PC-9 (cell line): Measurements from ENCODE around the gene SLC4A4. TPM values are rescaled to one million over a fixed set of nuclear protein-coding genes. Genes with fewer than 3 reads are reported as not detected.

Experiments
- BruUV-seq: library from RNA; stranded (reverse); fragments of 400-500 nt; replicated peaks from 2 replicates; lab custom pipeline; 2021; lab: Mats Ljungman, UMichigan
- CTCF ChIA-PET: fragments of 300-600 bp; sonication (Branson Sonifier 250); formaldehyde crosslinking; loops from one replicate; lab custom pipeline; 2022; ENCODE audit warnings: antibody characterized with exemption; lab: Charles Lee
- POLR2A ChIA-PET: fragments of 300-600 bp; sonication (Branson Sonifier 250); formaldehyde crosslinking; loops from one replicate; lab custom pipeline; 2022; ENCODE audit warnings: antibody characterized with exemption; ENCODE audit not compliant: unreplicated experiment; lab: Charles Lee
- DNase-seq, 2 experiments: peaks; one replicate each; pipeline versions ENCODE4 v3.0.0 to v3.0.0-alpha.2; 2015 to 2022; ENCODE audit warnings: mixed read lengths in 1 of 2
- H2AFZ ChIP-seq: fragments of 200-600 bp; sonication (generic); 2 replicates; pipeline ENCODE4 v1.8.1; 2017; ENCODE audit warnings: antibody characterized with exemption
- H3F3A ChIP-seq: fragments of 200-600 bp; sonication (generic); 2 replicates; pipeline ENCODE4 v1.8.1; 2017; ENCODE audit warnings: antibody characterized with exemption, mild to moderate bottlenecking, low read depth; ENCODE audit not compliant: insufficient read depth
- H3K27ac ChIP-seq: fragments of 200-600 bp; sonication (generic); 2 replicates; pipeline ENCODE4 v1.6.1; 2016; ENCODE audit warnings: mixed run types
- H3K27me3 ChIP-seq: fragments of 200-600 bp; sonication (generic); 2 replicates; pipeline ENCODE4 v1.6.1; 2016; ENCODE audit warnings: low read depth, mixed run types; ENCODE audit not compliant: insufficient read depth
- H3K36me3 ChIP-seq: fragments of 200-600 bp; sonication (generic); 2 replicates; pipeline ENCODE4 v1.6.1; 2016; ENCODE audit warnings: low read depth, mixed run types
- H3K4me1 ChIP-seq: fragments of 200-600 bp; sonication (generic); replicated peaks from 2 replicates; pipeline ENCODE4 v1.6.1; 2016; ENCODE audit warnings: mixed run types; ENCODE audit not compliant: insufficient read depth
- H3K4me2 ChIP-seq: fragments of 200-600 bp; sonication (generic); 2 replicates; pipeline ENCODE4 v1.6.1; 2017; ENCODE audit warnings: mixed run types
- H3K4me3 ChIP-seq: fragments of 200-600 bp; sonication (generic); 2 replicates; pipeline ENCODE4 v1.6.1; 2016; ENCODE audit warnings: mixed run types
- H3K79me2 ChIP-seq: fragments of 200-600 bp; sonication (generic); 2 replicates; pipeline ENCODE4 v1.6.1; 2017; ENCODE audit warnings: low read depth, mixed run types
- H3K9me2 ChIP-seq: fragments of 200-600 bp; sonication (generic); 2 replicates; pipeline ENCODE4 v1.8.1; 2017; ENCODE audit warnings: mild to moderate bottlenecking; ENCODE audit not compliant: insufficient read depth
- H3K9me3 ChIP-seq: fragments of 200-600 bp; sonication (generic); 2 replicates; pipeline ENCODE4 v1.8.1; 2016; ENCODE audit warnings: low read depth; ENCODE audit not compliant: insufficient read depth
- H4K20me1 ChIP-seq: fragments of 200-600 bp; sonication (generic); 2 replicates; pipeline ENCODE4 v1.8.1; 2017; ENCODE audit not compliant: insufficient read depth
- EZH2 ChIP-seq: fragments of 200-600 bp; sonication (generic); IDR thresholded peaks from 2 replicates; pipeline ENCODE4 v1.8.0; 2017; ENCODE audit warnings: antibody characterized with exemption, low read depth
- intact Hi-C: fragments of 100-400 bp; cut with micrococcal nuclease; formaldehyde crosslinking; loops from one replicate; pipeline ENCODE4 v1.10.0; 2022; ENCODE audit not compliant: unreplicated experiment
- total RNA-seq: library from RNA; stranded (reverse); gene quantifications from 2 replicates; pipeline ENCODE4 v1.2.3, GENCODE V29; 2021
- TF ChIP-seq, protein P1 (sequence below): fragments of 200-600 bp; sonication (generic); conservative IDR thresholded peaks from 2 replicates; pipeline ENCODE4 v1.6.1; 2017; ENCODE audit warnings: mixed run types, antibody characterized with exemption, mild to moderate bottlenecking, moderate library complexity

The SLC4A4 gene
- total RNA-seq, 1 experiment from 2014 or later: 0.44 TPM

DNA sequence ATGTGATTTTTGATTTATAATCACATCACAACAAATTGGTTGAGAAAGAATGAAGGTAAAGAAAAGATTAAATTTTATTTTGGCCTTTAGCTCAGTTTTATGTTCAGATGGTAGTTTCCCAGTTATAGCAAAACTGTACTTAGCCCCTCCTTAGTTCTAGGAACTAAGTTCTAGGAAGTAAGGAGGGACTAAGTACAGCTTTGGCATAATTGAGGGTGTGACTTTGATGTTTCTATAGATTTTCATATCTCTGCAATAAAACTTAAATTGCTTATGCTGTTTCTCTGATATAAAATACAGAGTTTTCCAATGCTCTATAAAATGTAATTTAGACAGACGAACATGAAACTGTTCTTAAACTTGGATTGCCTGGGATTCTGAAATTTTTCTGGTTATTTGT is 46.6 kb upstream of the SLC4A4 start:
- H3K4me2 ChIP-seq: no peak overlapping the region
- no peaks in the 10 kb centered on the region for H3K36me3 ChIP-seq
- no peaks in the 10 kb centered on the region for H4K20me1 ChIP-seq
- TF ChIP-seq EZH2: no peak
- TF ChIP-seq, protein P1, sequence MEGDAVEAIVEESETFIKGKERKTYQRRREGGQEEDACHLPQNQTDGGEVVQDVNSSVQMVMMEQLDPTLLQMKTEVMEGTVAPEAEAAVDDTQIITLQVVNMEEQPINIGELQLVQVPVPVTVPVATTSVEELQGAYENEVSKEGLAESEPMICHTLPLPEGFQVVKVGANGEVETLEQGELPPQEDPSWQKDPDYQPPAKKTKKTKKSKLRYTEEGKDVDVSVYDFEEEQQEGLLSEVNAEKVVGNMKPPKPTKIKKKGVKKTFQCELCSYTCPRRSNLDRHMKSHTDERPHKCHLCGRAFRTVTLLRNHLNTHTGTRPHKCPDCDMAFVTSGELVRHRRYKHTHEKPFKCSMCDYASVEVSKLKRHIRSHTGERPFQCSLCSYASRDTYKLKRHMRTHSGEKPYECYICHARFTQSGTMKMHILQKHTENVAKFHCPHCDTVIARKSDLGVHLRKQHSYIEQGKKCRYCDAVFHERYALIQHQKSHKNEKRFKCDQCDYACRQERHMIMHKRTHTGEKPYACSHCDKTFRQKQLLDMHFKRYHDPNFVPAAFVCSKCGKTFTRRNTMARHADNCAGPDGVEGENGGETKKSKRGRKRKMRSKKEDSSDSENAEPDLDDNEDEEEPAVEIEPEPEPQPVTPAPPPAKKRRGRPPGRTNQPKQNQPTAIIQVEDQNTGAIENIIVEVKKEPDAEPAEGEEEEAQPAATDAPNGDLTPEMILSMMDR: no peak
- no peaks in the 10 kb centered on the region for H3K79me2 ChIP-seq
- no peaks in the 10 kb centered on the region for H3K9me2 ChIP-seq
- intact Hi-C loops: no loop called here
- no peak overlapping the region for H2AFZ ChIP-seq
- no peaks in the 10 kb centered on the region for H3K27me3 ChIP-seq
- H3K9me3 ChIP-seq: no peaks in the 10 kb centered on the region
- DNase-seq: no peak
- no peak overlapping the region for H3K4me3 ChIP-seq
- ChIA-PET CTCF (no interaction called here), POLR2A (no interaction called here)
- BruUV-seq: no TSS peak
- no peaks in the 10 kb centered on the region for H3F3A ChIP-seq
- no peaks in the 10 kb centered on the region for H3K4me1 ChIP-seq
- no peak overlapping the region for H3K27ac ChIP-seq

DNA sequence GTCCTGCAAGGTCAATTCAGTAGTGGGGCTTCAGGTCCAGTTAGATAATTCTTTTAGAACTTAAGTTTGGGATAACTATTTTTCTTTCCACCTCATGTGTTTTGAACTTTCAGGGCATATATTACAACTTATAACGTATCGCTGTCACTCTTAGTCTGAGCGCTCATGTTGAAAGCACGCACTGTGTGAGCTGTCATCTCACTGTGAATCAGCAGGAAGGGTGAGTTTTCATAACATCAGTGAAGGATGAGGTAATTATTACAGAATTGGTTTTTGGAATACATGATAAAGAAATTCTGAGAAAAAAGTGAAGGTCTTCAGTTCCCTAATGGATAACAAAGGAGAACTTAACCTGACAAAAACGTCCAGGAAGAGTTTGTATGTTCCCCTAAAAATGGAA is 45.1 kb upstream of the SLC4A4 start:
- no peaks in the 10 kb centered on the region for H3K9me3 ChIP-seq
- CTCF ChIA-PET: no interaction called here
- H3K4me1 ChIP-seq: no peaks in the 10 kb centered on the region
- POLR2A ChIA-PET: no interaction called here
- no peak for TF ChIP-seq EZH2
- TF ChIP-seq, protein P1: no peak
- intact Hi-C loops: no loop called here
- H2AFZ ChIP-seq: no peak overlapping the region
- H3K4me2 ChIP-seq: no peak overlapping the region
- no peaks in the 10 kb centered on the region for H3K27me3 ChIP-seq
- no peaks in the 10 kb centered on the region for H3K9me2 ChIP-seq
- DNase-seq: no peak
- no peaks in the 10 kb centered on the region for H3F3A ChIP-seq
- BruUV-seq: no TSS peak
- H3K36me3 ChIP-seq: no peaks in the 10 kb centered on the region
- no peaks in the 10 kb centered on the region for H4K20me1 ChIP-seq
- no peaks in the 10 kb centered on the region for H3K79me2 ChIP-seq
- H3K27ac ChIP-seq: no peak overlapping the region
- H3K4me3 ChIP-seq: no peak overlapping the region

DNA sequence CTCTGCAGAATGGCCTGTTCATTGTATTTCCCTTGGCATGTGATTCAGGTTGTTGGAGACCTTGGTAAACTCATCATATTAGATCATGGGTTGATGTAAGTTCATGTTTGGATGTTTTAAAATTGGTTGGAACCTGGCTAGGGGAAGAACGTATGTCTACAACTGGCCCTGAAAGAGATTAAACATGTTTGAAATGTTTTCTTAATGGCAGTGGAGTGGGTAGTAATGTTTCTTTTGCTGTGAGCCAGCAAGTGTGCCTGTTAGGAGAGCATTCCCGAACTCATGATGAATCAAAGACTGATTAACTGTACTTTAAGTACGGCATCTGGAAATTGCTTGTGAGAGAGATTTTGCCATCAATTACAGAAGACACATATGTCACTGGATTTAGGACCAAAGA is 44.5 kb upstream of the SLC4A4 start:
- Histone ChIP-seq H3K4me3 (no peak overlapping the region), H3K9me2 (no peaks in the 10 kb centered on the region), H3F3A (no peaks in the 10 kb centered on the region), H3K79me2 (no peaks in the 10 kb centered on the region), H3K9me3 (no peaks in the 10 kb centered on the region), H2AFZ (no peak overlapping the region), H3K36me3 (no peaks in the 10 kb centered on the region), H3K27ac (no peak overlapping the region), H3K4me2 (no peak overlapping the region), H3K27me3 (no peaks in the 10 kb centered on the region), H4K20me1 (no peaks in the 10 kb centered on the region), H3K4me1 (no peaks in the 10 kb centered on the region)
- BruUV-seq: no TSS peak
- ChIA-PET CTCF (no interaction called here), POLR2A (interaction anchor here (0.5 kb wide), 1 partner anchor 46 kb away, joined by 3 read pairs; no protein-coding TSS in a partner anchor)
- TF ChIP-seq, protein P1: no peak
- TF ChIP-seq EZH2: no peak
- no peak for DNase-seq
- intact Hi-C loops: no loop called here
